NCI-H2227 treated with DMSO at 0.1 percent for 48 hours (cell line): ENCODE results near the gene MRPL23.

Source experiments
- DNase-seq: peaks from one replicate; lab custom pipeline; 2025; lab: John Stamatoyannopoulos, UW

MRPL23 gene

DNA sequence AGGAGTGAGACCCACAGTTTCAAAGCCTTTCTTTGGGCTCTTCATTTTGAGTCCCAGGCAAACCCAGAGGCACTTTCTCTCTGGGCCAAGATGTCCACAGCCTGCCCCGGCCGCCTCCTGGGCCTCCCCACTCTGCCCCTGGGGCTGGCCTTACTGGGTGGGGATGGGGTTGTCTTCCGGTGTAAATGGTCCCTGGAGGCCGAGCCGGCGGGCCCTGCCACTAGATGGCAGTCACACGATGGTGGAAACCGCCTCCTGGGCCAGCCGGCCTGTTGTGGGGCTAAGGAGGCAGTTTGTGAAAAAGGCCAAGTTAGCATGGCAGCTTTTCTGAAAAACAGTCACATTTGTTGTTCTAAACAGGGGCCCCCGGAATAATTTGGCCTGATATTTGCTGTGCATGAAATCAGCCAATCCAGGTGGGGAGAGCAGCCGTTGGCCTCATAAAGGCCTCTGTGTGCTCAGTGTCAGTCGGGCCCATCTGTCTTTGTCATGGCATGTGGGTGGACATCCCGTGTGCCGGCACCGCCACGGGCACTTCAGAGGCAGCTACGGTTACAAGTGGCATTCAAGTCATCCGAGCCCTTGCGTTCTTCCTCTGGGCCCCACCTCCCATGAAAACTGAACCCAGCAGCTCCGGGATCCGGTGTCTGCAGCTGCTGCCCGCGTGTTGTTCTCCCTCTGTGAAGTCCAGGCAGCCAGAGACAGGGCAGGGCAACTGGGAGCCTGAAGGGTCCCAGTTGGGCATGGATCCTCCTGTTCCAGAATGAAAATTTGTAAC, 6.5 kb downstream of the MRPL23 start:
- DNase-seq, result no peak

DNA sequence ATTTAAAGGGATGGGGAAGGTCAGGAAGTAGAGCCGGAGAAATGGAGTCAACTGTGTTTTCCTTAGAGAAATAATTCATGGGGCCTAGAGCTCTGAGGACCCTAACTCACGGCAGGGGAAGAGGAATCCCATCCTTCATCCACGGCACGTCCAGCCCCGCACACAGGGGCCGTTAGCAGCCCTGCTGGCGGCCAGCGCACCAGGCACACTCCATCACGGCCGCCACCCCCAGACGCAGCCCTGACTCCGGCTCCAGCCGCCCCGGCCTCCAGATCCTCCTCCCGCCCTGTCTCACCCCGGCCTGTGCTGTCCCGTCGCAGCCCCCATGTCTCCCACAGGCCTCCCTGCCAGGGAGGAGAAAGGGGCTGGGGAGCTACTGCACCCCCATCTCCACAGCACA, 11.2 kb downstream of the MRPL23 start:
- DNase-seq, result no peak

DNA sequence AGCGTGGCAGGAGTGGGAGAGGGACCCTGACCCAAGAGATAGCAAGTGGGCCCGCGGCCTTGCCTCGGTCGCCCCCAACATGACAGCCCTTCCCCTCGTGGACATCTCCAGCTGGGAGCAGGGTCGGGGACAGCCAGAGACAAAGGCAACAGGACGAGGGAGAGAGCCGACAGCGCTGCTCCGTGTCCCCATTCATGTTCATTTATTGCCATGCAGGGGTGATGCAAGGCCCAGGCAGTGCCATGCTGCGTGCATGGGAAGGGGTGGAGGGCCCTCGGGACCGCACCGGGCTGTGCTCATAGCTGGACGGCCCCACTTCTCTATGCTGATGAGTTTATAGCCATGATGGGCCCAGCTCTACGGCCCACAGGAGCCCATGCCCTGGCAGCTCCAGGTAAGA, 12.7 kb downstream of the MRPL23 start:
- no peak for DNase-seq

DNA sequence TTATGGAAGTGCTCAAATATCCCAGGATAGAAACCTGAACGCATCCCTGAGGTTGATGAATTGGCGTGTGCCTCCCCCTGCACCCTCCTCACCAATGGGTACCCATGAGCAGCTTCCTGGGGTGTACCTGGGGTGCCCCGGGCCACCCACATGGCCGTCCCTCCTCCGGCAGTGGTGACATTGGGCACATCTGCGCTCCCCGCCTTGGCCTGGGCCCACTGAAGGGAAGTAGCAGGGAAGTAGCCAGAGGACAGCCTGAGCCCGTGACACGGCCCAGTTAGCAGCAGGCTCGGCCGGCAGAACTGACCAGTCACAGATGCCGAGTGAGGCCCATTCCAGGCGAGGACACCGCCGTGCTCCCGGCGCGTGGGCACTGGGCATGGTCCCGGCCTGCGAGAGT, 16.7 kb downstream of the MRPL23 start:
- no peak for DNase-seq

DNA sequence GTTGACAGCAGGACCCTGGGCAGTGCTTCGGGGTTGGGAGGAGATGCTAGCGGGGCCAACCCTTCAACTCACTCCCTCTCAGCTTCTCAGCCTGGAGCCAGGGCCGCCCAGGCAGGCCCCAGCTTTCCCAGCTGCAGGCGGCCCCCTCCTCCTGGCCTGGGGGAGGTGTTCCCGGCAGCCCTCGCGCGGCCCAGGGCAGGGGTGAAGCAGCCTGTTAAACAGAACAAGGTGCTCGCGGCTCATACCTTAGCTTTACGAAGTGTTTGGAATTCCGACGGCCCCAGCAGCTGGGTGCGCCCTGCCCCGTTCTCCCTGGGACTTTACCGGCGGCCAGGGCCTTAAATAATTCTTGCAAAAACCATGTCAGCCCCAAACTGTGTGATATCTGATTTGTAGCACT, 17.2 kb downstream of the MRPL23 start:
- no peak for DNase-seq

DNA sequence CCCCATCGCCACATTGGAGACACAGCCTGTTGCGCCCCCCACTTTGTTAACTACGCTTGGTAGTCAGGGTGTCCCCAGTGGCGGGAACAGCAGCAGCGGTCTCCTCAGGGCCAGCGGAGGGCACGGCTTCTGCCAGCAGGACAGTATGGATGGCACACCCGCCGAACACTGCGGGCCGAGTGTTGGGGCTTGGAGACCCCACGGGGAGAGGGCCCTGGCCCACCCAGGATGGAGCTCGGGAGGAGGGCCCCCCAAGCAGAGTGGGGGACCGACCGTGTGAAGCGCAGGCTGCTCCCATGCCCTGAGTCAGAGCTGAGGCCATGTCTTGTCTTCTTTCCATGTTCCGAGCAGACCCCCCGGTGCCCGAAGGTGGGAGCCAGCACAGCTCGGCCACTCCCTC, 17.8 kb downstream of the MRPL23 start:
- no peak for DNase-seq

DNA sequence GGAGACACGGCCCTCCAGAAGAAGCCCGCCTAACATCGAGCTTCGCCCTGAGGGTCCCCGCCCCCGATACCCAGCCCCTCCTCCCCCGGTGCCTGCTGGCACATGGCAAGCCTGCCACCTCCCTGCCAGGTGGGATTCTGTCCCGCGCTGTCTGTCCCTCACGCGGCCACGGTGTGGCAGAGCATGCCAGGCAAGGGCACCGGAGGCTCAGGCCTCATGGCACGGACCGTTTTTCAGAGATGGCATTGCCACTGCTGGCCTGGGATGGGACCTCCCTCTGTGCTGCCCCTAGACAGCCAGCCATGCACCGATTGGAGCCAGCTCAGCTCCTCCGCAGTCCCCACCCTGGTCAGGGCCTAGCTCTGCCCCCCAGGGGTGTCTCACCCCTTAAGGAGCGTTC, 19.4 kb downstream of the MRPL23 start:
- no peak for DNase-seq

DNA sequence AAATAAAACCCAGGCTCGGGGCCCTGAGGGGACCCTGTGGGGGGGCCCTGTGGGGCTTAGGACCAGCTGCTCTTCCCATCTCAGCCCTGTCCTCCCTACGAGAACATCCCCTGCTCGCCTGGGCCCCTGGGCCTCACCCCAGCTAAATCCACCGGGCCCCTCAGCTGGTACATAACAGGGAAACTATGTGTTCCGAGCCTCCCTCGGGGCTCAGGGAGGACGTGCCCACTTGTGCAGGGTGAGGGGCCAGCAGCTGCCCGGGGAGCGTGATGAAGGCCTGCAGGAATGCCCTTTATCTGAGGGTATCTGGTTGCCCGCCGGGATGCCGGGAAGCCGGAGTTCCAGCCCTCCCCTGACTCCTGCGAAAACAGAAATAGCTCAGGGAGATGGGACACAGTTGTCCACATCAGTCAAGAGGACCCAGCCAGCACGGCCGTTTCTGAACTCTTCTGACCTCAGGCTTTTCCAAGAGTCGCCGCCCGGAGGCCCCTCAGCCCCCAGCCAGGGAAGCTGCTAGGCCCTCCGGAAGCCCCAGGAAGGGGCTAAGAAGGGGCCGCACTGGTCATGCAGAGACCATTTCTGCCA, 20.6 kb downstream of the MRPL23 start:
- no peak for DNase-seq

DNA sequence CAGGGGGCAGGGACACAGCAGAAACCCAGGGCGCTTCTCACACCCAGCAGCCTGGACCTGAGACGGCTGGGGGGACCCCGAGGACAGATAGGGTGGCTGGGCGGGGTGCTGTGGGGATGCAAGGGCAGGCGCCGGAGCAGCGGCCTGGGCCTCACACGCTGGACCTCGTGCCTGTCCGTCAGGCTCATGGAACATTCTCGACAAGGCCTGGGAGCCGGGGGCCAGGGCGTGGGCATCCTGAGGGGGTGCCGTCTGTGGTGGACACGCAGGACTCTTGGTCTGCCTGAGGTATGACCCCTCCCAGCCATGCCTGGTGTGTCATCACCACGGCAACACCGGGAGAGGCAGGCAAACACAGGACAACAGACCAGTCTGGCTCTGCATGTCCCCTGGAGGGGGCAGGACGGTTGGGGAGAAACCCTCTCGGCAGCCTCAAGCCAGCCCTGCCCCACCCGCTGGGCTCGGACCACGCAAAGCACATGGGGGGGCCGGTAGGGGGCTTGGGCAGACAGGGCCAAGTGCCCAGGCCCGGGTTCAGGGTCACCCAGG, 21.4 kb downstream of the MRPL23 start:
- no peak for DNase-seq

DNA sequence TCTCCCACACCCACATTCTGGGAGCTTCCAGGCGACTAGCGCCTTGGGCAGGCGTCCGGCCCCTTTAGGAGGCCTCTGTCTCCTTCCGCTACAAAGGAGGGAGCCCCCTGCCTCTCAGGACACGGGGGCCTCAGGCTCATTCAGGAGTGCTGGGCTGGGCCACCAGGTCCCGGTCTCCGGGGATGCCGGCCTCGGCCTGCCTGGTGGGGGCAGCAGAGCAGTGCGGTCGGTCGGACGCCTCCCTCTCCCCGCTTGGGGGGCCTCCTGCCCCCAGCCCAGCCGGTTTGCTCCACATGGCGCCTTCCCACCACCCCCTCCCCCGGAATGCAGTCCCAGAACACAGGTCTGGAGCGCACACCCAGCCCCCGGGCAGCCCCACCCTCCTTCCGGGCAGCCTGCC, 21.9 kb downstream of the MRPL23 start:
- no peak for DNase-seq

DNA sequence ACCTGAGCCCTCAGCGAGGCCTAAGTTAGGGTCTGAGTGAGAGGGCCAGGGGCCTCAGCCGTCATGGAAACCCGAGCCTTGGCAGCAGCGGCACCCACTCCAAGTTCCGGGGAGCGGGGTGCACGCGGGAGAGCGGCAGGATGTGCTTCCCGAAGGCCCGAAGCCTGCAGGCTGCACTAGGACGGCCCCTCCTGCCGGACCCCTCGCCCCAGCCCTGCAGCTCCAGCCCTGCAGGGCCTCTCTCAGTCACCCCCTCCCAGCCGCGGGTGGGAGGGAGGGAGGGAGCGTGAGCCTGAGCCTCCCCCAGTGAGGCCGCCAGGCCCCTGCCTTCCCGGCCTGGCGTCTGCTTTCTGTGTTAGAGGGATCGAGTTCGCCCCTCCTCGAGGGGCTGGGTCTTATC, 22.6 kb downstream of the MRPL23 start:
- DNase-seq, result no peak

DNA sequence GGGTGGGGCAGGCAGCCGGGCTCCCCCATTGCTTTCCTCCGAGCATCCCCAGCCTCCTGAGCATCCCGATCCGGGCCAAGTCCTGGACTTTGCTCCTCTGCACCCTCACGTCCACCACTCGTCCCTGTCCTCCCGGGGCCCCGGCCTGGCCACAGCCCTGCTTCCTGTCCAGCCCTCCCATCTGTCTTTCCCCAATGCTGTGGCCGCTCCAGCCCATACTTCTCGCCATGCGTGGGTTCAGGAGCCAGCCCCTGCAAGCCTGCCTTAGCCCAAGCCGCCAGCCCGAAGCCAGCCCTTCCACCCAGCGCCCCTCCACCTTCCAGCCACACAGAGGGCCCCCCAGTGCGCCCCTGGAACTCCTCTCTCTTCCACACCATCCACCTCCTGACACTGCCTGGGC, 23.8 kb downstream of the MRPL23 start:
- DNase-seq, result no peak

DNA sequence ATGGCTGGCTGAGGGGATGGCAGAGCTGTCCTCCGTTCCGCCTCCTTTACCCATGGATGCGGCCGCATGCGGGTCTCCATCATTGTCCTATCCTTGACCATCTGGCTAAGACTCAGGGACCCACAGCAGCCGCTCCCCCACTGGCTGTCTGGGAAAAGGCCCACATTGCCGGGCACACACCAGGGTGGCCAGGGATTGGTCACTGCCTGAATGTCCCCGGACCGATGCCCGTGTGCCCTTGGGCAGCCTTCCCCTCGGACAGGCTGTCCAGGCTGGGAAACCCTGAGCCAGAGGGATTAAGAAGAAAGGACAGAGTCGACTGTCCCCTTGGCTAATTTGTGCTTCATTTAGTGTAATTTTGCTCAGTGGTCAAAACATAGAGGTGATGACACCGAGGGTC, 28.1 kb downstream of the MRPL23 start:
- no peak for DNase-seq

DNA sequence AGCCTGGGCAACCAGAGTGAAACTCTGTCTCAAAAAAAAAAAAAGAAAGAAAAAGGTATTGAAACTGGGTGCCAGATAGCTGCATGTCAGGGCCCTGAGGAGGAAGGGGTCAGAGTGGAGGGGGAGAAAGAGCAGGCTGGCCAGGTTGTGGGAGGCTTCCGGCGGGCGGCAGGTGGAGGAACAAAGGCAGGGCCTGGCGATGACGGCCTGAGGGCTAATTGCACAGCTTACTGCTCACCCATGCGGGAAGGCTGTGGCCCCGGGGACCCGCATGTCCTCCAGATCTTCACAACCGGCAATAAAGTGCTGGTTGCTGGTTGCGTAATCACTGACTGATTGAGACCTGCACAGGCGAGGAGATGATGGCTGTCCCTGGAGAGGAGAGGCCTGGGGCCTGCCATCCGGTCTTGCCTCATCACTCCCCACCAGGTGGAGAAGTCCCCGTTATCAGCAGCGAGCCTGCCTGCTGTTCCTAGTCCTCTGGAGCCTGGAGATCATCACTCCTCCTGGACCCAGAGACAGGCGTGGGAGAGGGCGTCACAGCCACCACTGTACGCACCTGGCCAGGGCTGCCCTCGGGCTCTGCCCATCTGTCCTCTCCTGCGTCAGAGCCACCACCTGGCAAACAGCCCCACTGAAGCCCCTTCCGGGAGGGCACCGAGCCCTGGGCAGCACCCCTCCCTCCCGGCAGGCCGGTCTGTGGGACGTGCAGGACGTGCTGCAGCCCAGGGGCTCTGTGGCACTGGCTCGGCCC, 31.8 kb downstream of the MRPL23 start:
- DNase-seq, result no peak

DNA sequence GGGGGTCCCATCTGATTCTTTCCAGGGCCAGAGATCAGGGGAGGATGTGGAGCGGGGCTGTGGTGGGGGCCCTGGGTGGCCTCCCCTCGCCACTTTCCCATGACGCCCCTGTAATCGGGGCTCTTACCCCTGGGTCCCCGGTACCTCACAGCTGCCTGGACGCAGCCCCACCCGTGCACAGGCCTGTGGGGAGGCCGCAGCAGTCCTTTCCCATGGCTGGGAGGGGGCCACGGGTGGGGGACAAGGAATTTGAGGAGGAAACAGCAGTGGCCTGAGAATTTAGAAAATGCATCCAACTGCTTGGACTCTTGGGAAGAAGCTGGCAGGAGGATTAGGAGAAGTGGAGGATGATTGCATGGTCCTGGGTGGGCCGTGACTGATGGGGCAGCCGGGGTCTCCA, 32.5 kb downstream of the MRPL23 start:
- DNase-seq, result no peak

DNA sequence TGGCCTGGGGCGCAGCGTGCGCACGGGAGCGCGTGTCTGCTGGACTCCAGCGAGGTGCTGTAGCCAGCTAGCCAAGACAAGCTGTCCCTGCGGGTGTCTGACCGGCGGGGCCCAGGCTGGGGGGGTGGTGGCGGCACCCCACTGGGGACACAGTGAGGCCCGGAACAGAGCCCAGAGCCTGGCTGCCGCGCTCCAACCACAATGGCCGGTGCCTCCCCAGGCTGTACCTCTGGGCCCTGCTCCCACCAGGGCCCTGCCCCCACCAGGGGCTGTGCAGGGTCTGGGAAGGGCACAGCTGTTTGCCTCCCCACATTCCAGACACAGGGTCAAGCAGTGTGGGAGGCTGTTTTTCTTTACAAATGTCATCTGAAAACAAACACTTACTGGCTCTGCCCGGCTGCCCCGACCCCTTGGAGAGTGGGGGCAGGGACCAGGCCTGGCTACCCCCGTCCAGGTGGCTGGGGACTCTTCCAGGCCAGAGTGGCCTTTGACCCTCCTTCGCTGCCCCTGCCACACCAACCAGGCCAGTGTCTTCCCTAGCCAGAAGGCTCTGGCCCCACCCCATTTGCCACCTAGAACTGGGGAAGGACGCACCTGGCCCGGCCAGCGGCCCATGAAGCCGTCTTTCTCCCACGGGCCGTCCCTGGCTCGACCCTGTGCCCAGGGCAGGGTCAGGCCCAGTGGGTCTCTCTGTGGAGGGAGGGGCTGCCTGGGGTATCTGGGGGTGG, 35.9 kb downstream of the MRPL23 start:
- DNase-seq, result no peak

DNA sequence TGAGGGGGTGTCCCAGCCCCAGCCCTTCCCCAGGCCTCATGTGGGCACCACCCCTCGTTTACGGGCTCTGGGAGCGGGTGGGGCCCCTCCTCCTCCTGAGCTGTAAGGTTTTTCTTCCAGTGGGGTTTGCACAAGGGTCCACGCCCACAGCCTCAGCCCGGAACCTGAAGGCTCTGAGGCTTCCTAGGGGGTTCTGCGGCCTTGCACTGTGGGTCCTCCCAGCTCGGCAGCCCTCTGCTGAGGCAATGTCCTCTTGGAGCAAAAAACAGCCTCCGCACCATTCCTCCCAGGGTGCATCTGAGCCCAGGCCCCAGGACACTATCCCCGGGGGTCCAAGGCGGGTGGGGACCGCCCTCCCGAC, 36.4 kb downstream of the MRPL23 start:
- no peak for DNase-seq

DNA sequence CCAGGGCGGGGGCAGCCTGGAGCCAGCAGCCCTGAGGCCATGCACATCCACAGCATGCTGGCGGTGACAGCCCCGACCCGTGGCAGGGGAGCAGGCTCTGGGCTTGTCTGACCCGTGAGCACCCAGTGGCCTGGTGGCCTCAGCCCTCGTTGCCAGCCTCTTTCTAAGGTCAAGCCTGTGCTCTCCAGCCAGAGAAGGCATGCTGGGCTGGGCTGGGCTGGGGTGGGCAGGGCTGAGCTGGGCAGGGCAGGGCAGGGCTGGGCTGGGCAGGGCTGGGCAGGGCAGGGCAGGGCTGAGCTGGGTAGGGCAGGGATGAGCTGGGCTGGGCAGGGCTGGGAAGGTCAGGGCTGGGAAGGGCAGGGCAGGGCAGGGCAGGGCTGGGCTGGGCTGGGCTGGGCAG, 39.9 kb downstream of the MRPL23 start:
- DNase-seq, result no peak

DNA sequence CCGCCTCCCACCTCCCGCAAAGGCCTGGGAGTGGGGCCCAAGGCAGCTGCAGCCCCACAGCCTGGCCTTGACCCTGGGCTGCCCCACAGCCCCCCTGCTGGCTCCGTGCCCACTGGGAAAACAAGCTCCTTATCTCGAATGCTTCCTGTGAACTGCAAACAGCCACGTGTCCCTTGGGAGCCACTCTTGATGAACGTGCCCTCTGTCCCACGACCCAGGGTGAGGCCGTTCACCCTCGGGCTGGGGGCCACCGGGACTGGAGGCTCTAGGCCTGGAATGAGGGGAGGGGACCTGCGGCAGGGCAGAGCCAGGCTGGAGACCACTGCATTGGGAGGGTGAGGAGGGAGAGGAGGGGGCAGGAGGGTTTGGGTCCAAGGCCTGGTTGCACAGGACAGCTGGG, 41.0 kb downstream of the MRPL23 start:
- DNase-seq, result no peak

DNA sequence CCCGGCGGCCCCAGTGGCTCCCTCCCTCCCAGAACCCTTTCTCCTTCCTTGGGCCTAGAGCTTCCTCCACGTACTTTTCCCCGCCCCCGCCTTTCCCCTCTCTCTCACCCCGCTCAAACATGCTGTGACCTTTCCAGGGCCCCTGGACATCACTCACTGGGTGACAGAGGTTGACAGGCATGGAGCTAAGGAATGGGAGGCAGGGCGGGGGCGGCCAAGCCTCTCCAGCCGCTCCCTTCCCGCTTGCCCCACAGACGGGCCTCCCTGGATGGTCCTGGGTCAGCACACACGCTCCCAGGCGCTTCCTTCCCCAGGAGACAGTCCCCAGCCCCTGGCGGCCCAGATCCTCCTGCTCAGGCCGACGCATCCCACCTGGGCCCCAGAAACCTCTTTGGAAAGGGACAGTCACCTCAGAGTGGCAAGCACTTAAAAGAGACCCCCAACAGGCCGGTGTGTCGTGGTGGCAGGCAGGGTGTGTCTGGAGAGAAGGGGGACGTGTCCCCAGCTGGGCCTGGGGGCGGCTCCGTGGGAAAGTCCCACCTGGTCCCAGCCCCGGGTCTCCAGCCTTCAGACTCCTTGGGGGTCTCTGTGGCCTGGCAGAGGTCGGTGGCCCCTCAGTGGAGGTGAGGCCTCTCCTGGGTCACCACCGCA, 41.7 kb downstream of the MRPL23 start:
- DNase-seq, result no peak

DNA sequence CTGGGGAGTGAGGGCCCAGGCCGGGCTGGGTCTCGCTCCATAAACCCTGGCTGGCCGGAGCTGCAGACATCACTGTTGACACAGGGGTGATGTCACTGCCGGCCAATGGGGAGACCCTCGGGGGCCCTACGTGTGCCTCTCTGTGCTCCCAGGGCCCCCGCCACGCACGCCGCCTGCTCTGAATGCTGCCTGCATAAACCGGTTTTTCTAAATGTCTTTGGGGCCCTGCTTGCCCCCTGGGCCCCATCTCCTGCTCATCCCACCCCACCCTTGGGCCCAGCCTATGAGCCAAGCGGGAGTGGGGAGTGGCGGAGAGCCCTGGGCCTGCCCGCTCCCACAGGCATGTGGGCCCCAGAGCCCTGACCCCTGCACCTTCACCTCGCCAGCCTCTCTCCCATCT, 42.8 kb downstream of the MRPL23 start:
- no peak for DNase-seq
